Activated T-cell treated with anti-CD3 and anti-CD28 coated beads for 1 hour (primary cell): Measurements from ENCODE around the gene NET1.

ENCODE experiments used
- DNase-seq: peaks from one replicate; pipeline ENCODE4 v3.0.0-alpha.2; 2020; ENCODE audit warnings: low read depth

The NET1 gene

GRCh38 chr10:5485948-5486852 is 73.8 kb downstream of the NET1 start:
- no peak for DNase-seq

- no peak for DNase-seq
Measured at GRCh38 chr10:5486853-5487235, 74.5 kb downstream of the NET1 start.

- DNase-seq, result no peak
Measured at GRCh38 chr10:5488272-5489161, 76.2 kb downstream of the NET1 start.

- DNase-seq, result no peak
Measured at GRCh38 chr10:5490032-5490431, 77.7 kb downstream of the NET1 start.

- DNase-seq, result no peak
Measured at GRCh38 chr10:5490698-5491464, 78.5 kb downstream of the NET1 start.

GRCh38 chr10:5491477-5491876 is 79.1 kb downstream of the NET1 start:
- no peak for DNase-seq

GRCh38 chr10:5492322-5492855 is 80.0 kb downstream of the NET1 start:
- DNase-seq, result no peak

- no peak for DNase-seq
Measured at GRCh38 chr10:5492929-5493576, 80.7 kb downstream of the NET1 start.

- DNase-seq, result no peak
Measured at GRCh38 chr10:5493691-5494090, 81.3 kb downstream of the NET1 start.

- DNase-seq, result no peak
Measured at GRCh38 chr10:5494611-5495010, 82.3 kb downstream of the NET1 start.

- DNase-seq, result no peak
Measured at GRCh38 chr10:5496261-5497250, 84.2 kb downstream of the NET1 start.

GRCh38 chr10:5497289-5497688 is 84.9 kb downstream of the NET1 start:
- DNase-seq, result no peak

GRCh38 chr10:5497948-5498730 is 85.8 kb downstream of the NET1 start:
- no peak for DNase-seq

- no peak for DNase-seq
Measured at GRCh38 chr10:5498791-5499492, 86.6 kb downstream of the NET1 start.

GRCh38 chr10:5499493-5500140 is 87.3 kb downstream of the NET1 start, which contains the start of gene CALML5:
Gene CALML5 (minus strand): TSS chr10:5499570. CDS start chr10:5499438, 132 bp downstream.
- no peak for DNase-seq

- no peak for DNase-seq
Measured at GRCh38 chr10:5500162-5500670, 87.9 kb downstream of the NET1 start.

GRCh38 chr10:5500910-5501309 is 88.6 kb downstream of the NET1 start:
- no peak for DNase-seq

- no peak for DNase-seq
Measured at GRCh38 chr10:5502061-5502521, 89.7 kb downstream of the NET1 start.
